Fibroblast of pulmonary artery (primary cell): ENCODE results near the gene ZFYVE9.
"Not testable (repeated sequence)": the region's sequence is repeated elsewhere in the genome, so short reads cannot be mapped to it uniquely, and the experiment has no call there.

ENCODE experiments used
- DNase-seq: peaks from one replicate; pipeline ENCODE4 v3.0.0-alpha.2; 2010; ENCODE audit warnings: low read depth
- H3K4me3 ChIP-seq: replicated peaks from 2 replicates; pipeline ENCODE4 v1.5.1; 2011; ENCODE audit warnings: low read depth, mild to moderate bottlenecking, control low read depth, low read length, moderate library complexity
- CTCF ChIP-seq: IDR thresholded peaks from 2 replicates; pipeline ENCODE4 v1.5.1; 2011; ENCODE audit warnings: mild to moderate bottlenecking, control low read depth, low read length, inconsistent platforms; ENCODE audit errors: missing control alignments

ZFYVE9 gene

DNA sequence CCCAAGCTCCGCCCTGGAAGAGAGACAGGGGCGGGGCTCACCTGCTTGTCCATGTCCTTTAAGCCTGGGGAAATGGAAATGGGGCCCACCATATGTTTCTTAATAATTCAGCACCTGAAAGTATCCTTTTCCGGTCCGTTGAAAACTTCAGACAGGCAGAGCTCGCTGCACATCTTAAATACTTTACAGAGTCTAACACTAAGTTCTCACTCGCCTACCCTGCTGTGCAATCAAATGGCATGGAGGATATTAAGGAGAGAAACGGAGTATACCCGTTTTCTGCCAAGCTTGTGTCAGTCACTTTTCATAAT is 224.6 kb downstream of the ZFYVE9 start:
- H3K4me3 ChIP-seq, result peak overlapping the region; percentile 93
- DNase-seq, result no peak
- TF ChIP-seq CTCF, result no peak

- no peak for DNase-seq
- no peak for TF ChIP-seq CTCF
- H3K4me3 ChIP-seq, result no peak overlapping the region
These were observed 225.4 kb downstream of the ZFYVE9 start for GRCh38 chr1:52367272-52367671.

DNA sequence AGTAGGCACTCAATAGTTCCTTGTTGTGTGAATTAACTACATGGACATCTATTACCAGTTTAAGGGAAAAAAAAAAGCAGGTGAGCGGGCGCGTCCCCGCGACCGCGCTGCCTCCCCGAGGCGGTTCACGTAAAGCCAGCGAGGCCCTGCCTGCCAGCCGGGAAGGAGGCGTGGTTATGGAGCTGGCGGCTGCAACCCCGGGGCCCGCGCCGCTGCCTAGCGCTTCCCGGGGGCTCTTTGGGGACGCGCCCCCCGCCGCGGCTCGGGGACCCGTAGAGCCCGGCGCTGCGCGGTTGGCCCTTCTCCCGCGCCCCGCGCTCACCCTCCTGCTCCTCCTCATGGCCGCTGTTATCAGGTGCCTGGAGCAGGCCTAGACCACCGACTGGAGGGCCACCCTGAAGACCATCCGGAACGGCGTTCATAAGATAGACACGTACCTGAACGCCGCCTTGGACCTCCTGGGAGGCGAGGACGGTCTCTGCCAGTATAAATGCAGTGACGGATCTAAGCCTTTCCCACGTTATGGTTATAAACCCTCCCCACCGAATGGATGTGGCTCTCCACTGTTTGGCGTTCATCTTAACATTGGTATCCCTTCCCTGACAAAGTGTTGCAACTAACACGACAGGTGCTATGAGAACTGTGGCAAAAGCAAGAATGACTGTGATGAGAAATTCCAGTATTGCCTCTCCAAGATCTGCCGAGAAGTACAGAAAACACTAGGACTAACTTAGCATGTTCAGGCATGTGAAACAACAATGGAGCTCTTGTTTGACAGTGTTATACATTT is 226.7 kb downstream of the ZFYVE9 start:
- peak; percentile 30 for TF ChIP-seq CTCF
- peak; percentile 37 for DNase-seq
- peak overlapping the region; percentile 45 for H3K4me3 ChIP-seq

DNA sequence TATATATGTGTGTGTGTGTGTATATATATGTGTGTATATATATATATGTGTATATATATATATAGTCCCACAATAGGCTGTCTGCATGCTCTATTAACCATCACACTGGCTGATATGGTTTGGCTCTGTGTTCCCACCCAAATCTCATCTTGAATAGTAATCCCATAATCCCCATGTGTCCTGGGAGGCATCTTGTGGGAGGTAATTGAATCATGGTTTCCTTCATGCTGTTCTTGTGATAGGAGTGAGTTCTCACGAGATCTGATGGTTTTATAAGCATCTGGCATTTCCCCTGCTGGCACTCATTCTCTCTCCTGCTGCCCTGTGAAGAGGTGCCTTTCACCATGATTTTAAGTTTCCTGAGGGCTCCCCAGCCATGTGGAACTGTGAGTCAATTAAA is 228.0 kb downstream of the ZFYVE9 start:
- not testable (repeated sequence) for H3K4me3 ChIP-seq, DNase-seq

DNA sequence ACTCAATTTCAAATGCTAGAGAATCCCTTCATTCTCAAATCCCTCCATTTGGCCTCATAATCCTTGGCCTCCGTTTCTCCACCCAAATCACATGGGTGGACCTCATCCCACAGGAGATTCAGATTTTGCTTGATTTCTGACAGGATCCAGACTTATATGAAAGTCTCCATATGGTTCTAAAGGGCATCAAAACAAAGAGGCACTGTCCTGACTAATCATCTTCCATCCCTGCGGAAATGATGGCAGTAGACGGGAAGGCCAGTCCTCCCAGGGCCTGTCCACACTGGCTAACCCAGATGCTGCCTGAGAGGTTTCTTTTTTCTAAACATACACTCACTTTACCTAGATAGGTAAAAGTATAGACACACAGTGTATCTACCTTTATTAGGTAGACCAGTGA is 243.5 kb downstream of the ZFYVE9 start:
- no peak for DNase-seq
- TF ChIP-seq CTCF, result no peak
- H3K4me3 ChIP-seq, result no peak overlapping the region

DNA sequence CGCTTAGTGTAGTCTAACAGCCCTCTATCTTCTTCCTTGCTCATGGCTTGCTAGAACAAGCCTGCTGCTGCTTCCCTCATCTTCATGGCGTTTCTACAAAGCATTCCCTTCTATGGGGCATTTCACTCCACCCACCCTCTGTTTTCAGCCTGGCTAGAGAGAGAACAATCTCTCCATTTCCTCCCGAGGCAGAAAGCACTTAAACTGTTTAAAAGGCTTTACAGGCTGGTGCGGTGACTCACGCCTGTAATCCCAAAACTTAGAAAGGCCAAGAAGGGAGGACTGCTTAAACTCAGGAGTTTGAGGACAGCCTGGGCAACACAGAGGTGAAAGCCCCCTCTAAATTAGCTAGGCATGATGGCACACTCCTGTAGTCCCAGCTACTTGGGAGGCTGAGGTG is 244.6 kb downstream of the ZFYVE9 start:
- DNase-seq, result no peak
- TF ChIP-seq CTCF, result no peak
- no peak overlapping the region for H3K4me3 ChIP-seq

DNA sequence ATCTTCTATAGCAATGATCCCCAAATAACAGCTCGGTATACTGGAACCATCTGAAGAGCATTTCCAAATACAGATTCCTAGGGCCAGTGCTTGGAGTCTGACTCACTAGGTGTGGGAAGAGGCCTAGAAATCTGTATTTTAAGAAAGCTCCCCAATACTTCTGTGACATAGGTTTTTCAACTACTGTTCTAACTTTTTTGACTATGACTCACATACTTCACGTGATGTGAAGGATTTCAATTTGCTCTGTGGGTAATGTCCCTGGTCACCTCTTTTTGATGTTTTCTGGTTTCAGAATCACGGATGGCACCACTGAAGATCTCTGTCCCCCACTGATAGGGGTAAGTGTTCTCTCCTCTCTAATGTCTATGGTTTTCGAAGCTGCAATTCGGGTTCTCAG is 251.3 kb downstream of the ZFYVE9 start:
- TF ChIP-seq CTCF, result no peak
- no peak overlapping the region for H3K4me3 ChIP-seq
- DNase-seq, result no peak
